OCI-LY7 (cell line): ENCODE results near the gene NPLOC4.

Experiments used
- EZH2phosphoT487 ChIP-seq: fragments of 200-600 bp; sonication (generic); IDR thresholded peaks from 2 replicates; pipeline ENCODE4 v1.6.1; 2018; ENCODE audit warnings: low read depth, borderline replicate concordance, mild to moderate bottlenecking, mixed run types, antibody characterized with exemption, low read length, moderate library complexity, mixed read lengths
- TF ChIP-seq, protein P1 (sequence below): fragments of 200-600 bp; sonication (generic); conservative IDR thresholded peaks from 2 replicates; pipeline ENCODE4 v1.5.1; 2014; ENCODE audit warnings: mild to moderate bottlenecking, antibody characterized with exemption, low read length, moderate library complexity, mixed read lengths

GRCh38 chr17:81636505-81637288 is at the start of gene NPLOC4, which contains the start of gene TSPAN10:
- TF ChIP-seq, protein P1, sequence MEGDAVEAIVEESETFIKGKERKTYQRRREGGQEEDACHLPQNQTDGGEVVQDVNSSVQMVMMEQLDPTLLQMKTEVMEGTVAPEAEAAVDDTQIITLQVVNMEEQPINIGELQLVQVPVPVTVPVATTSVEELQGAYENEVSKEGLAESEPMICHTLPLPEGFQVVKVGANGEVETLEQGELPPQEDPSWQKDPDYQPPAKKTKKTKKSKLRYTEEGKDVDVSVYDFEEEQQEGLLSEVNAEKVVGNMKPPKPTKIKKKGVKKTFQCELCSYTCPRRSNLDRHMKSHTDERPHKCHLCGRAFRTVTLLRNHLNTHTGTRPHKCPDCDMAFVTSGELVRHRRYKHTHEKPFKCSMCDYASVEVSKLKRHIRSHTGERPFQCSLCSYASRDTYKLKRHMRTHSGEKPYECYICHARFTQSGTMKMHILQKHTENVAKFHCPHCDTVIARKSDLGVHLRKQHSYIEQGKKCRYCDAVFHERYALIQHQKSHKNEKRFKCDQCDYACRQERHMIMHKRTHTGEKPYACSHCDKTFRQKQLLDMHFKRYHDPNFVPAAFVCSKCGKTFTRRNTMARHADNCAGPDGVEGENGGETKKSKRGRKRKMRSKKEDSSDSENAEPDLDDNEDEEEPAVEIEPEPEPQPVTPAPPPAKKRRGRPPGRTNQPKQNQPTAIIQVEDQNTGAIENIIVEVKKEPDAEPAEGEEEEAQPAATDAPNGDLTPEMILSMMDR, result no peak
- TF ChIP-seq EZH2phosphoT487, result no peak
